Posterior cingulate gyrus (tissue), 11 donors: Measurements from ENCODE around the gene POU3F2.

Experiments used
- DNase-seq, 10 donors: peaks; one replicate each; pipeline versions ENCODE4 v3.0.0 to v3.0.0-alpha.2; 2020 to 2021; ENCODE audit warnings: mixed read lengths in 3 of 10
- intact Hi-C: fragments of 100-400 bp; cut with DNase I; formaldehyde crosslinking; loops from one replicate; pipeline ENCODE4 v1.15.1; 2023

Gene POU3F2

DNA sequence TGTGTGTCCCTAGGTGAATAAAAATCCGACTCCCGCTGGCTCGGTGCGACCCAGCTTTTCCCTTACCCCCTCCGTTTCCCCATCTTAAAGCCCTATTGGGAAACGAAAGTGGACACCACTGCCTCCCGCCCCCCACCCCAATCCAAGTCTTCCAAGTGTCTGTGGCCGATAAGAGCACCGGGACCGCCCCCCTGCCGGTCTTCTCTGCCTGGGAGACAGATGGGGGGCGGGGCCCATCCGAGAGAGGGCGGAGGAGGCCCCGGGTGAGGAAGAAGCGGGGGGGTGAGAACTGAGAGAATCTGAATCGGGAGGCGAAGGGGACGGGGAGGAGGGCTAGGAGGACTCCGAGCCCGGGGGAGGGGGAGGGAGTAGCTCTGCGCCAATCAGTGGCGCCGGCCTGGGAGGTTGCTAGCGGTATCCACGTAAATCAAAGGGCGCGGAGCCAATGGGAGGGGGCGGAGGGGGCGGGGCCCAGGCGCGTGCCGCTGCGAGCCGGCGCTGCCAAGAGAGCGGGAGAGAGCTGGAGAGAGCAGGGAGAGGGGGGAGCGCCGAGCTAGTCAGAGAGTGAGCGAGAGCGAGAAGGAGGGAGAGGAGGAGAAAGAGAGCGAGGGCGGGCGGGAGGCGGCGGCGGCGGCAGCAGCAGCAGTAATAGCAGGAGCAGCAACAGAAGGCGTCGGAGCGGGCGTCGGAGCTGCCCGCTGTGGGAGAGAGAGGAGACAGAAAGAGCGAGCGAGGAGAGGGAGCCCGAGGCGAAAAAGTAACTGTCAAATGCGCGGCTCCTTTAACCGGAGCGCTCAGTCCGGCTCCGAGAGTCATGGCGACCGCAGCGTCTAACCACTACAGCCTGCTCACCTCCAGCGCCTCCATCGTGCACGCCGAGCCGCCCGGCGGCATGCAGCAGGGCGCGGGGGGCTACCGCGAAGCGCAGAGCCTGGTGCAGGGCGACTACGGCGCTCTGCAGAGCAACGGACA lies at the start of gene POU3F2:
Gene POU3F2, plus strand, starts transcription at position 515 of the 972 bp plus-strand sequence. Its CDS starts 300 bp downstream, at position 815.
- intact Hi-C loops, result loop anchor here (5.0 kb wide), 2 partner anchors 257 to 1392 kb away; no protein-coding TSS in a partner anchor
- DNase-seq, result peak; percentile 89 to 99 (median 93)

DNA sequence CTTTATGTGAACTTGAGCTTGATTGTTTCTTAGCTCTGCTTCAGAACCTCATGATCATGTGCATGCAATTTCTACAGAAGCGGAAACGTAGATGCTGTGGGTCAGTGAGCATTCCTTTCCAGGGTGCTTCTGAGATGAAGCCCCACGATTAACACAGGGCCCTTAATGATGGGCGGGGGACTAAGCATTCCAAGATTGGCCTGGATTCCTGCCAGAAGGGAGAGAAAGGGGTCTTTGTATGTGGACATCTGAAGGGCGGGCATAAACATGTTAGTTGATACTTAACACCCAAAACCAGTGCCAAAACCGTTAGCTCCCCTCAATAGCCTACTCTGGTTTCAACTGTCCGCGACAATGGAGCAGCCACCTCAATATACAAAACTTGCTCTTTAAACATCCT lies 46.9 kb upstream of the POU3F2 start:
- peak in 1 of 10 donors; percentile 12 for DNase-seq
- intact Hi-C loops, result no loop called here

- intact Hi-C loops, result no loop called here
Observed at GRCh38 chr6:98787961-98788360, 46.4 kb upstream of the POU3F2 start.

DNA sequence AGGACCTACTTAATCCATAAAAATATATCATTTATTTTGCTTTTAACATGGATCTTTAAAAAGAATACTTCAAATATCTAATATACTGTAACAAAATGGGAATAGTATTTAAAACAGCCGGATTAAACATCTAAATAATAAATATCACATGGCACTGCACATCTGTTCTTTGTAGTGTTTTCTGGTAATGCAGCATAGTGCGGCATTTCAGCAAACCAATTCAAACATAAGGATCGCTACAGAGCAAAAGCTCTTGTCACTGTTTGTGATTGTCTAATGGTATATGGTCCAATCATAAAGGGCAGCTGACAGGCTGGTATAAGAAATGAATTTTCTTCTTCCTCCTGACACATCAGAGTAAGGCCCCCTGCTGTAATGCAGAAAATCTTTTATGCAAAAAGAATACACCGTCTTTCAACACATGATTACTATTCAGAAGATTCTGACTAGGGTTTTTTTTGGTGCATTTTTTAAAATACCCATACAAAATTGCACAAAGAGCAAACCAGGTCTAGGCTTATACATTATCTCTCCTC lies 40.0 kb upstream of the POU3F2 start:
- intact Hi-C loops, result no loop called here
- DNase-seq, result no peak

More at GRCh38 chr6:98787961-98788360, 46.4 kb upstream of the POU3F2 start:
- peak in 7 of 10 donors; percentile 16 to 86 (median 37) for DNase-seq

- DNase-seq, result no peak
- intact Hi-C loops, result no loop called here
Observed at GRCh38 chr6:98797217-98797994, 37.0 kb upstream of the POU3F2 start.

- intact Hi-C loops, result no loop called here
- DNase-seq, result no peak
Observed at GRCh38 chr6:98800866-98801265, 33.5 kb upstream of the POU3F2 start.

- intact Hi-C loops, result no loop called here
- no peak for DNase-seq
Observed at GRCh38 chr6:98808541-98809210, 25.7 kb upstream of the POU3F2 start.

DNA sequence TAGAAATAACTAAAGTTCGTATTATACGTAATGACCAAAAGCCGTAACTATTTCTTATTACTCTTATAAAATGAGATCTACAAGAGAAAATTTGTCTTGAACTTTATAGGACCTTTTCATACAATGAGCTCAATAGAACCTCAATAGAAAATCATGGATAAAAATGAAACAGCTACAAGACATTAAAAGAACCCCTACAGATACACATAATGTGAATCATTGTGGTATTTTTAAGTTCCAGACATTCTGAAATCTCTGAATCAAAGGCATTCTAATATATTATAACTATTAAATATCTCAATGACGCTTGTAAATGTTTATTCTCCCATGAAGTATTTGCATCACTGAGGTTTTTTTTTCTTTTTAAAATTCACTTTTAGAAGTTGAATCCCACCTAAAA lies 22.2 kb upstream of the POU3F2 start:
- no peak for DNase-seq
- intact Hi-C loops, result no loop called here

- intact Hi-C loops, result no loop called here
Observed at GRCh38 chr6:98816799-98817198, 17.6 kb upstream of the POU3F2 start.

DNA sequence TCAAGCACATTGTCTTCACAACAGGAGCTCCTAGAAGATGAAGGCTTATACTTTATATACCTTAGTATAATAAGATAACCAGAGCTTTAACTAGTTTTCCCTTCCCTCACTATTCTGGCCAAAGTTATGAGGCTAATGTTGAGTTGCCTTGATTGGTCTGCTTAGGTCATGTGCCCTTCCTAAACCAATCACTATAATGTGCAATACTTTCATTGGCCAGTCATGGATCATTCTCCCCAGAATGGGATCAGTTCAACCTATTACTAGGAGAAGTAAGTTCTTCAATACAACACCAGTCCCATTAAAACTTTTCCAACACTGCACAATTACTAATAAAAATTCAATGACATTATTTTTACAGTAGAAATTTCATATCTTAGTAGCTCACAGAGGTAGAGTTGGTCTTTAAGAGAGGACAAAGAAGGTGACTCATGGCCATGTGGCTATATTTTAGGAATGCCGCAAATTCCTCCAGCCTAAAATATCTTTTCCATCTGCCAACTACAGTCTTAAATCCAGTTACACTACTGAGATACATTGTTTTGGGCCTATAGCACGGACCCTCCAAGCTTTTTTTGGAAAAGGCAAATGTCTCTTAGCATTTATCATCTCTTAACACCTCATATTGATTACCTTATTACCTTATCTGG lies 12.5 kb upstream of the POU3F2 start:
- intact Hi-C loops, result loop anchor here (10.0 kb wide), 1 partner anchor 57 kb away; no protein-coding TSS in a partner anchor

More at GRCh38 chr6:98816799-98817198, 17.6 kb upstream of the POU3F2 start:
- DNase-seq, result no peak

GRCh38 chr6:98823428-98824161 lies 10.8 kb upstream of the POU3F2 start:
- no peak for DNase-seq

More for the DNA sequence above, 12.5 kb upstream of the POU3F2 start:
- DNase-seq, result no peak

GRCh38 chr6:98824162-98824901 lies 10.0 kb upstream of the POU3F2 start:
- intact Hi-C loops, result loop anchor here (10.0 kb wide), 1 partner anchor 60 kb away; no protein-coding TSS in a partner anchor
- DNase-seq, result peak in 7 of 10 donors; percentile 22 to 91 (median 44)

More at GRCh38 chr6:98823428-98824161, 10.8 kb upstream of the POU3F2 start:
- intact Hi-C loops, result loop anchor here (10.0 kb wide), 1 partner anchor 59 kb away; no protein-coding TSS in a partner anchor

GRCh38 chr6:98824902-98825599 lies 9.3 kb upstream of the POU3F2 start:
- intact Hi-C loops, result loop anchor here (10.0 kb wide), 1 partner anchor 60 kb away; no protein-coding TSS in a partner anchor
- DNase-seq, result peak in 1 of 10 donors; percentile 60

DNA sequence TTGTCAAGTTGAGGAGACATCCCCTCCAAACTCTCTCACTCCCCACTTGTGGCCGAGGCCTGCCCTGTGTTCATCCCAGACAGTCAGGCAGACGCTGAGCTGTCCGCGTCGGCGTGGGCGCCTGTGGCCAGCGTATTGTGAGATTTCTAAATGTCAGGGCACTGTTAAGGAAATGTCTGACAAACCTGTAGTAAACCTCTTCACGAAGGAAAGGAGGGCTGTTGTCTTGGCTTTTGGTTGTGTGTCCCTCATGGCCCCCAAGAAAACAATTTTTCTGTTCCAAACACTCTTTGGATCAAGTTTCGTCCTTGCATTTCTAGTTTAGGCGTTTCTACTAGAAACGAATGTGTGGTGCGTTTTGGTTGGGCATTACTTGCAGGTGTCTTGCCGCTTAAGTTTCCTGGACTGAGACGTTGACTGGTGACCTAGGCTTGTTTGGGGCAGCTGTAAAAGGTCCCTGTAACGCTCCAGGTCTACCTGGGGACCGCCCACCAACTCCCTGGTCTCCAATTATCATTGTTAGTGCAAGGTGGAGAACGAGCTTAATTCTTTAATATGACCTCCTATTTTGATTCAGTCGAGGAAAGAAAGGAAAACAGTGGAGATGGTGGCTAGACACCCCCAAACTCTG lies 8.7 kb upstream of the POU3F2 start:
- DNase-seq, result no peak
- intact Hi-C loops, result loop anchor here (10.0 kb wide), 1 partner anchor 61 kb away; no protein-coding TSS in a partner anchor

GRCh38 chr6:98827295-98828159 lies 6.8 kb upstream of the POU3F2 start:
- intact Hi-C loops, result loop anchor here (10.0 kb wide), 1 partner anchor 63 kb away; no protein-coding TSS in a partner anchor
- peak; percentile 44 to 94 (median 68) for DNase-seq
